Measurements from ENCODE around the gene SORCS2.

- no peak for TF ChIP-seq CTCF (IDR thresholded peaks at IDR 0.05)
- TF ChIP-seq POLR2A (IDR thresholded peaks at IDR 0.05), result no peak
- no peak for TF ChIP-seq POLR2AphosphoS5 (IDR thresholded peaks at IDR 0.05)
Observed at GRCh38 chr4:7584606-7585159, 392.3 kb downstream of the SORCS2 start.
